ENCODE measurements around the gene HNRNPF.
A peak's percentile ranks its signal among the peaks of the same experiment; 100 is the strongest.
"Not testable (repeated sequence)": the region's sequence is repeated elsewhere in the genome, so short reads cannot be mapped to it uniquely, and the experiment has no call there.

The HNRNPF gene, protein sequence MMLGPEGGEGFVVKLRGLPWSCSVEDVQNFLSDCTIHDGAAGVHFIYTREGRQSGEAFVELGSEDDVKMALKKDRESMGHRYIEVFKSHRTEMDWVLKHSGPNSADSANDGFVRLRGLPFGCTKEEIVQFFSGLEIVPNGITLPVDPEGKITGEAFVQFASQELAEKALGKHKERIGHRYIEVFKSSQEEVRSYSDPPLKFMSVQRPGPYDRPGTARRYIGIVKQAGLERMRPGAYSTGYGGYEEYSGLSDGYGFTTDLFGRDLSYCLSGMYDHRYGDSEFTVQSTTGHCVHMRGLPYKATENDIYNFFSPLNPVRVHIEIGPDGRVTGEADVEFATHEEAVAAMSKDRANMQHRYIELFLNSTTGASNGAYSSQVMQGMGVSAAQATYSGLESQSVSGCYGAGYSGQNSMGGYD

DNA sequence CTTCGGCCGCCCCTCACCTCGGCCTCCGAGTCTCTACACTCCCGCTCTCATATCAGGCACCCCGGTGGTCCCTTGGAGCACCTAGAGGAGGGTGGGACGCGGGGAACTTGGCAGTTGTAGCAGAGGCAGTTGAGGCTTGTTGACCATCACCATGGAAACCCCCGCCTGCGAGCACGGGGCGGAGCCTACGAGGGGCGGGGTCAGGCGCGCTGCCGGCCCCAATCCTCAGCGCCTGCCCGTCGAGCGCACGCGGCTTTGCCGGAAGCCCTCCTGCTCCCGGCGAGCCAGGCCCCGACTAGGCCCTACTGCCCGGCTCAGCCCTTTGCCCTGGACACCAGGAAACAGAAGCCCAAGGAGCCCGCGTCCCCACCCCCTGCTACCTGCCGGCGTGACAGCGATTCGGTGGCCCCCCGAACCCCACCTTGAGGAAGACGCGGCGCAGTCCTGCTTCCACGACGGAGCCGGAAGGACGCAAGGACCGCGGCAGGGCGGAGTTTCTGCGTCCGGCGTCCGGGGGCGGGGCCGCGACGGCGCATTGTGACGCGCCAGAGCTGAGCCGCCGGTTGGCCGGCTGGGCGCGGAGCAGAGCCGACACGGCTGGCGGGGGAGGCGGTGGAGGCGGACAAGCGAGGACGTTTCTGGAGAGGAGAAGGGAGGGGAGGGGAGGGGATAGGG, at the start of gene HNRNPF:
Gene HNRNPF, minus strand, starts transcription at position 477 of the 675 bp plus-strand sequence. CDS start 21,302 bp downstream, outside the sequence.
- DNase-seq: peak; percentile 93

DNA sequence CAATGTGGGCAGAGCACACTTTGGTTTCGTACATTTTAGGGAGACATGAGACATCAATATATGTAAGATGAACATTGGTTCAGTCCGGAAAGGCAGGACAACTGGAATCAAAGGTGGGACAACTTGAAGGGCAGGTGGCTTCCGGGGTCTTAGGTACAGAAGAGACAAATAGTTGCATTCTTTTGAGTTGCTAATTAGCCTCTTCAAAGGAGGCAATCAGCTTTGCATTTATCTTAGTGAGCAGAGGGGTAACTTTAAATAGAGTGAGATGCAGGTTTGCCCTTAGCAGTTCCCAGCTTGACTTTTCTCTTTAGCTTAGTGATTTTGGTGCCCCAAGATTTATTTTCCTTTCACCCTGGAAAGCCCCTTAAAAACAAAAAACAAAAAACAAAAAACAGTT, 49.2 kb upstream of the HNRNPF start:
- DNase-seq: no peak

DNA sequence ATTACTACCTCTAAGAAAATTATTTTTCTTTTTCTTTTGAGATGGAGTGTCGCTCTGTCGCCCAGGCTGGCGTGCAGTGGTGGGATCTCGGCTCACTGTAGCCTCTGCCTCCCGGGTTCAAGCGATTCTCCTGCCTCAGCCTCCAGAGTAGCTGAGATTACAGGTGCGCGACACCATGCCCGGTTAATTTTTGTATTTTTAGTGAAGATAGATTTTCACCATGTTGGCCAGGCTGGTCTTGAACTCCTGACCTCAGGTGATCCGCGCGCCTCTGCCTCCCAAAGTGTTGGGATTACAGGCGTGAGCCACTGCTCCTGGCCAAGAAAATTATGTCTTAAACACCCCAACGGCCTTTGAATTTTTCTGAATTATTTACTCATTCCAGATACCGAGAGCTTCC, 47.6 kb upstream of the HNRNPF start:
- DNase-seq: not testable (repeated sequence)

DNA sequence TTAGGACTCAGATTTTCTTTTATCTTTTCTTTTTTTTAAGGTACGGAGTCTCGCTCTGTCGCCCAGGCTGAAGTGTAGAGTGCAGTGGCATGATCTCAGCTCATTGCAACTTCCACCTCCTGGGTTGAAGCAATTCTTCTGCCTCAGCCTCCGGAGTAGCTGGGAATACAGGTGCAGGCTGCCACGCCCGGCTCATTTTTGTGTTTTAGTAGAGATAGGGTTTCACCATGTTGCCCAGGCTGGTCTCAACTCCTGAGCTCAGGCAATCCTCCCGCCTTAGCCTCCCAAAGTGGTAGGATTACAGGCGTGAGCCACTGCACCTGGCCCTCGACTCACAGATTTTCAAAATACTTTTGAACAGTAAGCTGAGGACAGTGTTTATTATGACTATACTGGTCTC, 45.0 kb upstream of the HNRNPF start:
- DNase-seq: not testable (repeated sequence)

DNA sequence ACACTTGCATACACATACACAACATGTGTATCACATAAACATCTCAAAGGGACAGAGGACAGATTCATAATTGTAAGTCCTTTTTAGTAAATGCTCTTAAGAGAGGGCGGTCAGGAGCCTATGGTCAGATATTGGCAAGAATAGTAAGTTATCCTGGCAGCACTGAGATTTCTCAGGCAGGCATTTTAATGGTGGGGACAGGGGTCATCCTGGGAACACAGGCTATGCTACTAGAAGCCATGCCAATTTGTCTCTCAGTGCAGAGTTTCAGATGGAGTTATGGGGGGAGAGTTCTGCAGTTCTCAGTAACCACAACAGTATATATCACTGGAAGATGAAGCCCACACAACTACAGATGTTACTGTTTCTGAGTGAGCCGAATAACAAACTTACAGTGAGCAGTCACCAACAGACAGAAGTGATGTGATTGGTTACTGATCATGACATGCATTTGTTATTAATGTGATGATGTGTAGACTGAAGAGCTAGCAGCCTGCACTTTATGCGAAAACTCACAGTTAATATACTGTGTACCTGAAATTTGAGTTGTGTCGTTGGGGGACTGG, 44.4 kb upstream of the HNRNPF start:
- DNase-seq: no peak

DNA sequence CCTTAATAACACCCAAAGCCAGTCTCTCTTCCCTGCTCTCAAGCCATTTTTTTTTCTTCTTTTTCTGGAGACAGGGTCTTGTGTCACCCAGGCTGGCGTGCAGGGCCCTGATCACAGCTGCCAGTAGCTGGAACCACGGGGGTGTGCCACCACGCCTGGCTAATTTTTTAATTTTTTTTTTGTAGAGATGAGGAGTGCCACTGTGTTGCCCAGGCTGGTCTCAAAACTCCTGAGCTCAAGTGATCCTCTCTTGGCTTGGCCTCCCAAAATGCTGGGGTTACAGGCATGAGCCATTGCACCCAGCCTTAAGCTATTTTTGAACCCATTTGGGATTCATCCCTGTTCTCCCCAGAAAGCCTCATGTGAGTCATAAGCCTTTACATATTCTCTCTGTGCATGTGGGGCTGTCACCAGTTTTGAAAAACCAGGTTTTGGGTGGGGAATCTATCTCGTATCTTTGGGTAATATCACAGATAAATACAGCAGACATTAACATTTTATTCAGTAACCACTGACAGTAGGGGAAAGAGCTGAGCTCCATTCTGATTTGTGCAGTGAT, 43.4 kb upstream of the HNRNPF start:
- DNase-seq: no peak

DNA sequence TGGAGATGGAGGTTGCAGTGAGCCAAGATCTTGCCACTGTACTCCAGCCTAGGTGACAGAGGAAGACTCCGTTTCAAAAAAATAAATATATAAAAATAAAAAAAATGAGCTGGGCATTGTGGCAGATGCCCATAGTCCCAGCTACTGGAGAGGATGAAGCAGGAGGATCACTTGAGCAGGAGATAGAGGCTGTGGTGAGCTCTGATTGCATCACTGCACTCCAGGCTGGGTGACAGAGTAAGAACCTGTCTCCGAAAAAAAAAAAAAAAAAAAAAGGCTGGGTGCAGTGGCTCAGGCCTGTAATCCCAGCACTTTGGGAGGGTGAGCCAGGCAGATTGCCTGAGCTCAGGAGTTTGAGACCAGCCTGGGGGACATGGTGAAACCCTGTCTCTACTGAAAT, 39.8 kb upstream of the HNRNPF start:
- no peak for DNase-seq

DNA sequence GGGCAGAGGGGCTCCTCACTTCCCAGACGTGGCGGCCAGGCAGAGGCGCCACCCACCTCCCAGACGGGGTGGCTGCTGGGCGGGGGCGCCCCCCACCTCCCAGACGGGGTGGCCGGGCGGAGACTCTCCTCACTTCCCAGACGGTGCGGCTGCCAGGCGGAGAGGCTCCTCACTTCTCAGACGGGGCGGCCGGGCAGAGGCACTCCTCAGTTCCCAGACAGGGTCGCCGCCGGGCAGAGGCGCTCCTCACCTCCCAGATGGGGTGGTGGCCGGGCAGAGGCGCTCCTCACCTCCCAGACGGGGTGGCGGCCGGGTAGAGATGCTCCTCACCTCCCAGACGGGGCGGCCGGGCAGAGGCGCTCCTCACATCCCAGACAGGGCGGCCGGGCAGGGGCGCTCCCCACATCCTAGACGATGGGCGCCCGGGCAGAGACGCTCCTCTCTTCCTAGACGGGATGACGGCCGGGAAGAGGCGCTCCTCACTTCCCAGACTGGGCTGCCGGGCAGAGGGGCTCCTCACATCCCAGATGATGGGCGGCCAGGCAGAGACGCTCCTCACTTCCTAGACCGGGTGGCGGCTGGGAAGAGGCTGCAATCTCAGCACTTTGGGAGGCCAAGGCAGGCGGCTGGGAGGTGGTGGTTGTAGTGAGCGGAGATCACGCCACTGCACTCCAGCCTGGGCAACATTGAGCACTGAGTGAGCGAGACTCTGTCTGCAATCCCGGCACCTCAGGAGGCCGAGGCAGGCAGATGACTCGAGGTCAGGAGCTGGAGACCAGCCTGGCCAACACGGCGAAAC, 37.4 kb upstream of the HNRNPF start:
- not testable (repeated sequence) for DNase-seq

DNA sequence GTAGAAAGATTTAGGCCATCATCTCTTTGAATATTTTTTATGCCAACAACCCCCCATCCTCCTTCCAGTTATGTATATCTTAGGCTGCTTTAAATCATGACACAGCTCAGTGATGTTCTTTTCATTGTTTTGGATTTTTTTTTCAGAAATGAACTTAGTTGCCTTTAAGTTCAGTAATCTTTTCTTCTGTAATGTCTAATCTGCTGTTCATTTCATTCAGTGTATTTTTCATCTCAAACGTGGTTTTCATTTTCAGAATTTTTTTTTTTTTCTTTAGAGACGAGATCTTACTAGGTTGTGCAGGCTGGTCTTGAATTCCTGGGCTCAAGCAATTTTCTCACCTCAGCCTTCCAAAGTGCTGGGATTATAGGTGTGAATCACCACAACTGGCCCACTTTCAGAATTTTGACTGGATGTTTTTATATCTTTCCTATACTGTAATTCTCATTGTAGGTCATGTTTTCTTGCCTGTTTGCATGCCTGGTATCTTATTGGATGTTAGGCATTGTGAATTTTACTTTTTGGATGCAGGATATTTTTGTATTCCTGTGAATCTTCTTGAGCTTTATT, 36.0 kb upstream of the HNRNPF start:
- DNase-seq: no peak

DNA sequence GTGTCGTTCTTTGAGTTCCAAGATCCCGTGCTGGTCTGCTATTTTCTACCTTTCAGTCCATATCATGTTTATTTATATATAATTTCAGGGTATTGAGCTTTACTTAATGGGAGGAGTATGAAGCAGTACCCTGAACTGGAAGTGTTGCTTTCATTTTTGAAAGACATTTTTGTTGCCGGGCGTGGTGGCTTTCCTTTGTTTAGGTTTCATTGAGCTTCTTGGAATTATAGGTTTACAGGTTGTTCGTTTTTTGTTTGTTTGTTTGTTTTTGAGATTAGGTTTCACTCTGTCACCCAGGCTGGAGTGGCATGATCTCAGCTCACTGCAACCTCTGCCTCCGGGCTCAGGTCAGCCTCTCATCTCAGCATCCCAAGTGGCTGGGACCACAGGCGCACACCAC, 35.3 kb upstream of the HNRNPF start:
- DNase-seq: no peak

DNA sequence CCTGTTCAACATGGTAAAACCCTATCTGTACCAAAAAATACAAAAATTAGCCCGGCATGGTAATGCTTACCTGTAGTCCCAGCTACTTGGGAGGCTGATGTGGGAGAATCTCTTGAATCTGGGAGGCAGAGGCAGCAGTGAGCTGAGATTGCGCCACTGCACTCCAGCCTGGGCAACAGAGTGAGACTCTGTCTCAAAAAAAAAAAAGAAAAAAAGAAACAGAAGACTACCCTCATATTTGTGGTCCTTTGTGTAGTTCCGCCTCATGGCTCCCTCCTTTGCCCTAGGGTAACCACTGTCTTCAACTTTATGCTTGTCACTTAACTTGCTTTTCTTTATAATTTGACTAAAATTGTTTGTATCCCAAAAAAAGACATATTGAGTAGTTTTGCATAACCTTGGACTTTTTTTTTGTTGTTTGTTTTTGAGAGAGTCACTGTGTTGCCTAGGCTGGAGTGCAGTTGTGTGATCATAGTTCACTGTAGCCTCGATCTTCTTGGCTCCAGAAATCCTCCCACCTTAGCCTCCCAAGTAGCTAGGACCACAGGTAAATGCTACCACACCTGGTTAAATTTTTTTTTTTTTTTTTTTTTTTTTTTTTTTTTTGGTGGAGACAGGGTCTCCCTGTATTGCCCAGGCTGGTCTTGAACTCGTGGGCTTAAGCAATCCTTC, 31.6 kb upstream of the HNRNPF start:
- DNase-seq: no peak

DNA sequence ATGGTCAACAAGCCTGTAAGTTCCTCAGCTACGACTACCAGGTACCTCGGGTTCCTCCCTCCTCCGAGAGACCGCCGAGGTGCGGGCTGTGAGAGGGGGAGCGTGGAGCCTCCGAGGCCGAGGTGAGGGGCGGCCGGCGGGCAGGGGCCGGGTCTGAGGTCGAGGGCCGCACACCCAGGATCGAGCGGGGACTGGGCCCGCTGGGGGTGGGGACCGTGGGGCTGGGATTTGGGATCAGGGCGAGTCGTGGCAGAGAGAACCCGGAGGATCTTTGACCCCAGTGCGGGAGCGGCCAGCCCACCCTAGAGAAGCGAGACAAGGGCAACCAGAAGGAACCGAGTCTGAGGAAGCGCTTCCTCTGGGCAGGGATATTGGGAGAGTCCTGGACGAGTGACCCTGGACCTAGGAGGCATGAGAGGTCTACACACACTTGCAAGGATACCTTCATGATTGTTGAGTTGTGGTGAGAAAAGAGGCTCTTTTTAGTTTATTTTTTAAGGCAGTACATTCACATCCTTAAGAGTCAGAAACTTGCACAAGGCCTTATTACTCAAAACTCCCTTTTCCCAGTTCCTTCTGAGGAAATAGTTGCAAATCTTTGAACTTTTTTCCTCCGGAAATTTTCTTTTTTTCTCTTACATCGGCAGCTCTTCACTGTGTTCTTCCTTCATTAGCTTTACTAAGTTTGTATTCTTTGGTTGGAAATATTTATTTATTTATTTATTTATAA, 28.3 kb upstream of the HNRNPF start:
- no peak for DNase-seq

DNA sequence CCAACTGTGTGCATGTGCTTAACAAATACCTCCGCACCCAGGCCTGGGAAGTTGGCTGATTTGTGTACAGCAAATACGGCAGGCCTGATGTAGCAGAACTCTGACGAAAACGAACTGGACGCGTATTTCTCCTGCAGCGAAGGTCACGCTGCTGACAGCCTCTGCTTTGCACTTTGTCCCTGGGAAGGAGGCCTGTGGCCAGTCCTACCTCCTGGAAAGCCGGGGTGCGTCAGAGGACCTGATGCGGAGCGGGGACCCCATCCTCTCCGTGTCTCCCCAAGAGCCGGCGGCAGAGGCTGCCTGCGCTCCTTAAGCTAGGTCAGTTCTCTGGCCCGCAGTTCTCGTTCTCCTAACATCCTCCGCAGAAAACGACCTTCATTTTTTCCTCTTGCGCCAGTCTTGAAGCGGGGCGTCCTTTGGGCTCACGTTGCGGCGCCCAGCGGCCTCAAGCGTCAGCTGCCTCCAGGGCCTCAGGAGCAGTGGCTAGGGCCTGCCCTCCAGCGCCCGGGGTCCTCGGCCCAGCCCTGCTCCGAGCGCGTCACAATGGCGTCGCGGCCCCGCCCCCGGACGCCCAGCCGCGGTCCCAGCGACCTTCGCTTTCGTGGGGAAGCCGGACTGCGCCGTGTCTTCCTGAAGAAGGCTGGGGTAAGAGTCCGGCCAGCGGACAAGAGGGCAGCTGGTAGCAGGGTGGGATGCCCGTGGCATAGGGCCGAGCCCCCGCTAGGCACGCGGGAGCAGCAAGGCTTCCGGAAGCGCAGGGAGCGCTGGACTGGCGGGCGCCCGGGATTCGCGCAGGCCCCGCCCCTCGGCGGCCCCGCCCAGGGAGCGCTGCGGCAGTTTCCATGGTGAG, 27.5 kb upstream of the HNRNPF start, which contains the start of gene ZNF487:
Gene ZNF487, plus strand, starts transcription at position 821 of the 850 bp plus-strand sequence. CDS start 38,703 bp downstream, outside the sequence.
- peak; percentile 86 for DNase-seq

DNA sequence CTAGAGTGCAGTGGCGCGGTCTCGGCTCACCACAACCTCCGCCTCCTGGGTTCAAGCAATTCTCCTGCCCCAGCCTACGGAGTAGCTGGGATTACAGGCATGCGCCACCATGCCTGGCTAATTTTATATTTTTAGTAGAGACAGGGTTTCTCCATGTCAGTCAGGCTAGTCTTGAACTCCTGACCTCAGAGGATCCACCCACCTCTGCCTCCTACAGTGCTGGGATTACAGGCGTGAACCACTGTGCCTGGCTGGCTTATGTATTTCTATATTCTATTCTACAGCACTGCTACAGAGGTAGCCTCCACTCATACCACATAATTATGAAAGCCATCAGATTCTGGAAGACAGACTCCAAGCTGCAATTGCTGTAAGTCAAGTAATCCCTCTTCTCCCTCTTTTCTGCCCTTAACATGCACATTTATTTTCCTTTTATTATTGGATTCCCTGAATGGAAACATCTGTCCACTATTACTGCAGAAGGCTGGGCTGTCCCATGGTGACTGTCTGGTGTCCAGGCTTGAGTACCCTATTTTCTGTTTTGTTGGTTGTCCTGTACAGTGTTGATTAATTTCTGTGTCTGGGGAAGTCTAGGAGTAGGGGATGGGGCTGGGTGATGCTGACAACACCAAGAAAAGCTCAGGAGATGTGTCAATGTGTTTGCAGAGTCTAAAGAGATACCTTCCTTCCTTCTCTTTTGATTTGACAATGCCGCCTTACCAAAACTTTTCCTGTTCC, 22.1 kb upstream of the HNRNPF start:
- no peak for DNase-seq

DNA sequence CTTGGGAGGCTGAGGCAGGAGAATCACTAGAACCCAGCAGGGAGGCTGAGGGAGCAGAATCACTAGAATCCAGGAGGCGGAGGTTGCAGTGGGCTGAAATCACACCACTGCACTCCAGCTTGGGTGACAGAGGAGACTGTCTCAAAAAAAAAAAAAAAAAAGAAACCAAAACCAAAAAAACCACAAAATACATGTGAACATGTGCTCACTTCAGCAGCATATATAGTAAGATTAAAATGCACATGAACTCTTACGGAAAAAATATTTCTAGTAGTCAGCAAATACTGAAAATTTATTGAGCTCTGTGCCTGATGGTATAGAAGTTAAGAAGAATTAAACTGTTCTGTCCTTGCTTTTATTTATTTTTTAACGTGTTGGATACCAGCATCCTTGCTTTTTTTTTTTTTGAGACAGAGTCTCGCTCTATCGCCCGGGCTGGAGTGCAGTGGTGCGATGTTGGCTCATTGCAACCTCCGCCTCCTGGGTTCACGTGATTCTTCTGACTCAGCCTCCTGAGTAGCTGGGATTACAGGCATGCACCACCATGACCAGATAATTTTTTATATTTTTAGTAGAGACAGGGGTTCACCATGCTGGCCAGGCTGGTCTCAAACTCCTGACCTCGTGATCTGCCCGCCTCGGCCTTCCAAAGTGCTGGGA, 18.3 kb upstream of the HNRNPF start:
- DNase-seq: peak; percentile 24

DNA sequence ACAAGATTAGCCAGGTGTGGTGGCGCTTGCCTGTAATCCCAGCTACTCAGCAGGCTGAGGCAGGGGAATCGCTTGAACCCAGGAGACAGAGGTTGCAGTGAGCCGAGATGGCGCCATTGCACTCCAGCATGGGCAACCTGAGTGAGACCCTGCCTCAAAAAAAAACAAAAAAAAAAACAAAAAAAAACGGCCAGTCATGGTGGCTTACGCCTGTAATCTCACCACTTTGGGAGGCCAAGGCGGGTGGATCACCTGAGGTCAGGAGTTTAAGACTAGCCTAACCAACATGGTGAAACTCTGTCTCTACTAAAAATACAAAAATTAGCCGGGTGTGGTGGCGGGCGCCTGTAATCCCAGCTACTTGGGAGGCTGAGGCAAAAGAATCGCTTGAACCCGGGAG, 17.5 kb upstream of the HNRNPF start:
- DNase-seq: not testable (repeated sequence)

DNA sequence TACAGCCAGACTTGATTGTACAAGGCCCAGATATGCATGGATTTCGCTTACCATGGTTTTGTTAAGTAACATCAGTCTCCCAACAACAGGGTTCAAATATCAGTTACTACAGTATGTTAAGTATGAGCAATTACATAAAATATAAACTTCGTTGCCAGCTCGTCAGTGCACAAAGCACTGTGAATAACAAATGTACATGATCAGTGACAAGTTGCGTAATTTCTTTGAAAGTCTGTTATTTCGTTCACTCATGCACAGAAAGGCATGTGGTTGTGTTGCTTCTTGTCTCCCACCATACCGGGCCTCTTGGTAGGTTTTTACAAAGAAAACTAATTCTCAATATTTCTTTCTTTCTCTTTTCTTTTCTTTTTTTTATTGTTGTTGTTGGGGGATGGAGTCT, 15.4 kb upstream of the HNRNPF start:
- no peak for DNase-seq

DNA sequence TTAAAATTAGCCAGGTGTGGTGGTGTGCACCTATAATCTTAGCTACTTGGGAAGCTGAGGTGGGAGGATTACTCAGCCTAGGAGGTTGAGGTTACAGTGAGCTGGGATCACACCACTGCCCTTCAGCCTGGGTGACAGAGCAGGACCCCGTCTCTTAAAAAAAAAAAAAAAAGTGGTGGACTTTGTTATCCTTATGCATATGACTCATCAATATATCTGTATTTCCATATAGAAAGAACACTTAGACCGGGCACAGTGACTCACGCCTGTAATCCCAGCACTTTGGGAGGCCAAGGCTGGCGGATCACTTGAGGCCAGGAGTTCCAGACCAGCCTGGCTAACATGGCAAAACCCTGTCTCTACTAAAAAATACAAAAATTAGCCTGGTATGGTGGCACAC, 13.0 kb upstream of the HNRNPF start:
- DNase-seq: not testable (repeated sequence)

DNA sequence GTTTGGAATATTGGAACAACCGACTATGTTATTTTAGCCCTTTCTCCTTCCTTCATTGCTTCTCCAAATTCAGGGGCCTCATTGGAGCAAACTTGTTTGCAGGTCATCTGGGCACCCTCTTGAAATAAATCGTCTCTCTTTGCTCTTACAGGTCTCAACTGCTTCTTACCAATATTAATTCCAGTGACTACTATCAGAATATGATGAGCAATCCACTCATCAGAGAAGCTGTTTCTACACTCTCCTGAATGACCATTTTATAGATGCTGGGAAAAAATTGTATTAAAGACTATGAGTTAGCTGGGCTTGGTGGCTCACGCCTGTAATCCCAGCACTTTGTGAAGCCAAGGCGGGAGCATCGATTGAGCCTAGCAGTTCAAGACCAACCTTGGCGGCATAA, 12.5 kb upstream of the HNRNPF start:
- DNase-seq: no peak

Data from activated CD4-positive, alpha-beta T cell treated with anti-CD3 and anti-CD28 coated beads, Interleukin-2, amount 50 U/mL, for 1 hour (primary cell).